HG03439 (cell line): ENCODE results near the gene STARD10.
"Not testable (repeated sequence)": the region's sequence is repeated elsewhere in the genome, so short reads cannot be mapped to it uniquely, and the experiment has no call there.

ENCODE experiments used
- ATAC-seq: cut with Tn5 transposase; IDR thresholded peaks from one replicate; pipeline ENCODE4 v1.9.1; 2021; ENCODE audit warnings: mild to moderate bottlenecking, moderate library complexity; ENCODE audit not compliant: unreplicated experiment

Gene STARD10

DNA sequence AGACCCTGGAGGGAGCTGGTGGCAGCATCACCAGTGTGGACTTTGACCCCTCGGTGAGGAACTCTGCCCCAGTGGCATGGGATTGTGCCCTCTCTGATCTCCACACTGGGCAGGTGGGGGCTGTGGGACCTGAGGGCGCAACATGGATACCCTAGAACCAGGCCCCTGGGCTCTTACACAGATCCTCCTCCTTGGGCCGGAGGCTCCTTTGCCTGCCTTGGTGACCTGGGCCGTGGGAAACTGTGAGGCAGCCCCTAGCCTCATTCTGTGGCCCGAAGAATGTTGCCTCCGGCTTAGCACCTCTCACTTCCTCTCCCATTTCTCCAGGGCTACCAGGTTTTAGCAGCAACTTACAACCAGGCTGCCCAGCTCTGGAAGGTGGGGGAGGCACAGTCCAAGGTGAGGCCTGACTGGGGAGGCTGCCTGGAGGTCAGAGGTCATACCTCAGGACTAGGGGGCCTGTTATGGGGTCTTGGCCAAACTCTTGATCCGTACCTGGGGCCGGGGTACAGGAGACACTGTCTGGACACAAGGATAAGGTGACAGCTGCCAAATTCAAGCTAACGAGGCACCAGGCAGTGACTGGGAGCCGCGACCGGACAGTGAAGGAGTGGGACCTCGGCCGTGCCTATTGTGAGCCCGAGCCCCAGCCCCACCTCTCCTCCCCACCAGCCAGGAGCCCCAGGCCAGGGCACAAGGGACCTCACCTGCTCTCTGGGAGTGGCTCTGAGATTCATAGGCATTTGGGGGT is 32.5 kb upstream of the STARD10 start:
- ATAC-seq, result no peak

DNA sequence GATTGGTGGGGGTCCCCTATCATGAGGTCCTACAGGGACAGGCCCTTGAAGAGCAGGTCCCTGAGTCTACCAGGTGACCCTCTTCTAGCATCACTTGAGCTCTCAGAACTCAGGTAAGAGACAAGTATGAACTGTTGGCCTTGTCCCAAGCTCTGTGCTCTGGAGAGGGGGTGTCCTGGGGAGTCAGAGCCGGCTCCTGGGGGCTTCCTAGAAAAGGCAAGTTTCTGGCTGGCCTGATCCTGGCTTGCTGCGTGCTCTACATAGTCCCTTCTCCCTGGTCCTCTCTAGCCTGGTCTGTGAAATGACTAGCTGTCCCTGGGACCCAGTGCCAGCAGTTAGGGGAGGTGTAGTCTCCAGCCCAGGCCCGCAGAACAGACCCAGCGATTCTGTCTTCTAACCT is 31.8 kb upstream of the STARD10 start:
- no peak for ATAC-seq

DNA sequence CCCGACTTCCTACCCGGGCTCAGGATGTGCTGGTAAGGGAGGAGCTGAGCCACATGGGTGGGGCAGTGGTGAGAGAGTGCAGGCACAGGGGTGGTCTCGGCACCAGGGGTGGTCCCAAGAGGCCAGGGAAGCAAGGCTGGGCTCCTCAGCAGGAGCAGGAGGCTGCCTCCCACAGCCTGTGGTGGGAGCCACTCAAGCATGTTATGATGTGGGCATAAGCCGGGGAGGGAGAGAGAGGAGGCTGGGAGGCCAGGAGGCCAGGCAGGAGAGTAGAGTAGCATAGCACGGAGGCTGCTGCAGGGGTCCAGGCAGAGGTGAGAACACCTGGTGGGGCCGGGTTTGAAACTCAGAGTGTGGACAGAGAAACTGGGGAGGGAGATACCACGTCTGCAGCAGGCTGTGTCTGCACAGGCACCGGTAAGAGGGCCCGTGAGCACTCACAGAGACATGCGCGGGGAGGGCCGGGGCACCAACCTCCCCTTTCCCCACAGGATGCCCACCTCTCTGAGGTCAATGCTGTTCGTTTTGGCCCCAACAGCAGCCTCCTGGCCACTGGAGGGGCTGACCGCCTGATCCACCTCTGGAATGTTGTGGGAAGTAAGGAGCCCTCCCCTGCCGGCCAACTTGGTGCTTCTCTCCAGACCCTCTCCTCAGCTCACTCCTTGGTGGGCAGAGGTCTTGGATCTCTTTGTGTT is 31.1 kb upstream of the STARD10 start:
- ATAC-seq, result no peak

DNA sequence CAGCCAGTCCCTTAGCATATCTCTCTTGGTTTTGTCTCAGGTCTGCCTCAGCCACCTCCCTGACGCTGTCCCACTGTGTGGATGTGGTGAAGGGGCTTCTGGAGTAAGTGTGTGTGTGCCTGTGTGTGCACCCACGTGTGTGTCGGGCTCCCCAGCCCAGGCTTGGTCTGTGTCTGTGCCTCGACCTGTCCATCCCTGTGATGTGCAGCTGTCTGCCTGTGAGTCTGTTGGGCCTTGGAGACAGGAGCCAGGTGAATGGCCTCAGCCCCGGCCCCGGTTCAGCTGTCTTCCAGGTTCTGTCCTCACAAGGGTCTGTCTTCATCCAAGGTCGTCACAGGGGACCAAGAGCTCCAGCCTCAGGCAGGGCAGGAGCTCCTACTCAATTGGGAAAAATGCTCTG is 30.2 kb upstream of the STARD10 start:
- ATAC-seq, result no peak

DNA sequence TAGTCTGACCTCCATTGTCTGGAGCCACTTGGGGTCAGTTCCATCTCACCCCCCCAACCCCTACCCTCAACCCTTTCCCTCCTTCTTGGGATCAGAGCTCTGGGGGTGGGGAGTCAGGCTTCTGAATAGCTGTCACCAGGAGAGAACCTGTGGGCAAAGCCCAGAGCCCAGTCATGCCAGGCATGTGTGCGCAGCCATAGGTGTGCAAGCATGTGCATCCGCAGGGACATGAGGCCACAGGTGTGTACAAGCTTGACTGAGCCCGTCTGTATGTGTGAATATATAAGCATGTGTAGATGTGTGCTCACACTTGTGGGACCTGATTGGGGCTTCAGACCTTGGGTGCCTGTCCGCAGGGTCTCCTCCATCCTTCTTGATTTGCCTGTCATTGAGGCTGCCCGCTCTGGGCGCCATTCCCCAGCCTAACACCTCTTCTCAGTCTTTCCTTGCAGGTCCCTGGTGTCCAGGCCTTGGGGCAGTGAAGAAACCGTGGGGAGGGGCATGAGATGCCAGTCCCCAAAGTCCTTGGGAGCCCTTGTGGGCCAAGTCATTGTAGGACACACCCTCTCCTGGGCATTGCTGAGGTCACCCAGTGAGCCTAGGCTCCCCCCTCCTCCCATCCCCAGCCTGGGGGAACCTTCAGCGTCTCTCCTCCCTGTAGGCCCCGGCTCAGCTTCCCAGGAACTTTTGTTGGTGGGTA is 29.4 kb upstream of the STARD10 start:
- no peak for ATAC-seq

DNA sequence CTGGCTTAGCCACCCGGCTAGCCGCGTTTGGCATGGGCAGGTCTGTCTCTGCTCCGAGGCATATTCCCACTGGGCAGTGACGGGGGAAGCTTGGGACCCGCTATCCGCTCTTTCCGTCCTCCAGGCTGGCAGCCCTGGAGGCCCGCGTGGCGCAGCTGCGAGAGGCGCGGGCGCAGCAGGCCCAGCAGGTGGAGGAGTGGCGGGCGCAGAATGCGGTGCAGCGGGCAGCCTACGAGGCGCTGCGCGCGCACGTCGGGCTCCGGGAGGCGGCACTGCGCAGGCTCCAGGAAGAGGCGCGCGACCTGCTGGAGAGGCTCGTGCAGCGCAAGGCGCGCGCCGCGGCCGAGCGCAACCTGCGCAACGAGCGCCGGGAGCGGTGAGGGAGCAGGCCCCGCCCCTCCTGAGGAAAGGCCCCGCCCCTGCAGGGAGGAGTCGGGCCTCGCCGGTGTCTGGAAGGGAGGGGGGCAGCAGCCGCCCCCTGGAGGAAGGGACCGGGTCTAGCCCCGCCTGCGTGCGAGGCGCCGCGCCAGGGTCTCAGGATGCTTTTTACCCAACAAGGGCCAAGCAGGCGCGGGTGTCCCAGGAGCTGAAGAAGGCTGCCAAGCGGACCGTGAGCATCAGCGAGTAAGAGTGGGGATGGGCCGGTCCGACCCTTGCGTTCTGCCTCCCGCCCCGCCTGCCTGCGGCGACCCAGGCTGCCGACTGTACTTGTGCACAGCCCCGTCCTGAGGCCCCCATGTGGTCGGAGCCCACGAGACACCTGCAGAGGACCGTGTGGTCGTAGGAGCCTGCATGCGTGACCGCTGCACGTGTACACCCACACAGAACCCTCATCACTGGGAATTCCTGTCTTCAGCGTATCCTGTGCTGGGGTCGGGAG is 28.3 kb upstream of the STARD10 start:
- ATAC-seq, result peak; percentile 52

DNA sequence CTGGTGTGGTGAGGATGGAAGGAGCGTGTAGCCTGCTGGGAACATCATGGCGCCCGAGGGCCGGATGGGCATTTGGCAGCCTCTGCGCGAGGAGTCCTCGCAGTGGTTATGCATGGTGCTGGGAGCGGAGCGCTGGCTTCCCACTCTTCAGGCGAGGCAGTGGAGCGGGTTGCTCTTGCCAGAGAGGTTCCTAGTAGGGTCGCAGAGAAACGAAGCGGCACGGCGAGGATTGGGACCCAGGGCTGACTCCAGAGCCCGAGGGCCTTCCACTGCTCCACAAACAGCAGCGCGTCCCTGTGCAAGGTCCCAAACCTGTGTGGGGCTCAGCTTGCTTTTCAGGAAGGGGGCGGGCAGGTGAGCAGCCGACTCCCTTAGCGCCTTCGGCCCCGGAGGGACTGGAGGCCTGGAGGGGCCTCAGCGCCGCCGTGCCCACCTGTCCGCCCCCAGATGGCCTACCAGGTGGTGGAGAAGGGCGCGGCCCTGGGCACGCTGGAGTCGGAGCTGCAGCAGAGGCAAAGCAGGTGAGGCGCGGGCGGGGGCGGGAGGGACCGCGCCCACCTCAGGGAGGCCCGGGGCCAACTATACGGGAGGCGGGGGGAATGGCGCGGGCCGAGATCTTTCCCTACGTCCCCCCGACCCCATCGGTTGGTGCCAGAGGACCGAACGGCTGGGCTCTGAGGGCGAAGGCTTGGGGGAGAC is 27.5 kb upstream of the STARD10 start:
- no peak for ATAC-seq

DNA sequence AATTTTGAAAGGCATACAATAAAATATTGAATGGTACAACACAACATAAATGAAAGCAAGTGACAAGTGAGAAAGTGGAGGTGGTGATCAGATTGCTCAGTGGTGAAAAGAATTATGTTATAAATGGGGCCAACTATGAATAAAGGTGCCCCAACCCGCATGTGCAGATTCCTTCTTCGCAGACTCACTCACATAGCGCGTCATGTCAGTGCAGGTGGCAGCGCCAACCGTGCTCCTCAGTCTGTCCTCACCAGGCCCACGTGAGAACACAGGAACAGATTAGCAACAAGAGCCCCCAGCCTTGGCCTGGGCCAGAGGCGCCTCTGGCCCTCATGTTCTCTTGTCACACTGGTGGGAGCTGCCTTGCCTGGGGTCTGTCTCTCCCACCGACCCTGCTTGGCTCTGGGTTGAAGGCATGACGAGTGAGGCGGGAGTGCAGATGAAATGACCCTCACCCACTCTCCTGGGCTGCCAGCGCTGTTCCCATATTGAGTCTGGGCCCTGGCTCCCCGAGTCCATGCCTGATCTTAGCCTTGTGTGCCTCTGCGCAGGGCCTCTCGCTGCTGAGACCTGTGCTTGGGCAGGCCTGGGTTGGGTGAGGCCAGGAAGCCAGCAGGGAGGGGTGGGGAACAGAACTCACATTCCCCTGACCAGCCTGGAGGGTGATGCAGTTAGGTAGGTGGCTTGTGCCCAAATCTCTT is 26.7 kb upstream of the STARD10 start:
- ATAC-seq, result no peak

DNA sequence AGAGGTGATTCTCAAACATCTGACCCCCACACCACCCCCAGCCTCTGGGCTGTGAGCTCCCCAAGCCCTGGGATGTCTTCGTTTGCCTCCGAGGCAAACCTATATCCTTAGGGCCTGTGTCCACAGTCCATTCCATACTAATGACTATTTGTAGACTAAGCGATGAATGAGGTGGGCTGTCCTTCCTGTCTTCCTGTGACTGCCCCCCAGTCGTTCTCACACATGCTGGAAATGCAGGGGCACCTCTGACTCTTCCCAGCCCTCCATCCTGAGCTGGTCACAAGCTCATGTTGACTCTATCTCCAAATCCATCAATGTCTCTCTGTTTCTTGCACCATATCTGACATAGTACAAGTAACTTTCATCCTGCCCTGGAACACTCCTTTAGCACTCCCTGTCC is 25.1 kb upstream of the STARD10 start:
- ATAC-seq, result no peak

DNA sequence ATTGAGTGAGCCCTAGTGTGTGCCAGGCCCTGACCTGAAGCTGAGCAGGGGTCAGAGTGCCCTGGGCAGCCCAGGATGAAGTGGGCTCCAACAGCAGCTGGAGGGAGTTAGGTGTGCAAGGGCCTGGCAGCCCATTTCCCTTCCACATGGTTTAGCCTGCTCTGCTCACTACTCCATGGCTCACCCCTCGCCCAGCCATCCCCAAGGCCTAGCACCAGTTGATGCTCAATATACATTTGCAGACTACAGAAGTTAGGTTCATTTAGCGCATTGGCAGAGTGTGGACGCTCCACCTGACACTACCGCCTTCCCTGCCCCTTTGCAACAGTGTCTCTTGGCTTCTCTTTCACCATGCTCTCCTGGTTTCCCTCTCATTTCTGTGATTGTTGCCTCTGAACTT is 24.1 kb upstream of the STARD10 start:
- no peak for ATAC-seq

DNA sequence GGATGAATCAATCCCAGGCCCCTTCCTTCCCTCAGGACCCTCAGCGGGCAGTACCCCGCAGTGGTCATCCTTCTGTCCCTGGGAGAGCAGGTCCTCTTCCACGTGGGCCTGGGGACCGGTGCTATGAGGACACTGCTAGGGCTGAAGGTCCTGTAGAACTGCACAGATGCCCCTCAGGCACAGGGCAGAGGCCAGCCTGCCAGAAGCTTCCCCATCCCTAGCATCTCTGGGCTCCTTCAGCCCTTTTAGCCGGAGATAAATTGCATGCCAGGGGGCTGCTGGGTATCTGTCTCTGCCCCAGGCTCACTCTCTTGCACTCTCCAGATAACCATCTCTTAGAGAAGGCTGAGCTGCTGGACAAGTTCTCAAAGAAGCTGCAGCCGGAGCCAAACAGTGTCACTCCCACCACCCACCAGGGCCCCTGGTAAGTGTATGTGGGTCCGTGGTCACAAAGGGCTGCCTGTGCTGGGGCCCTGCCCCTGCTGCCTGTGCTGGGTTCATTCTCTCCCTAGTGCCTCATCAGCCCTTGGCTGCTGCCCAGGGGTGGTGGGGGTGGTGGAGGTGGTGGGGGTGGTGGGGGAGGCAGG is 22.6 kb upstream of the STARD10 start:
- no peak for ATAC-seq

DNA sequence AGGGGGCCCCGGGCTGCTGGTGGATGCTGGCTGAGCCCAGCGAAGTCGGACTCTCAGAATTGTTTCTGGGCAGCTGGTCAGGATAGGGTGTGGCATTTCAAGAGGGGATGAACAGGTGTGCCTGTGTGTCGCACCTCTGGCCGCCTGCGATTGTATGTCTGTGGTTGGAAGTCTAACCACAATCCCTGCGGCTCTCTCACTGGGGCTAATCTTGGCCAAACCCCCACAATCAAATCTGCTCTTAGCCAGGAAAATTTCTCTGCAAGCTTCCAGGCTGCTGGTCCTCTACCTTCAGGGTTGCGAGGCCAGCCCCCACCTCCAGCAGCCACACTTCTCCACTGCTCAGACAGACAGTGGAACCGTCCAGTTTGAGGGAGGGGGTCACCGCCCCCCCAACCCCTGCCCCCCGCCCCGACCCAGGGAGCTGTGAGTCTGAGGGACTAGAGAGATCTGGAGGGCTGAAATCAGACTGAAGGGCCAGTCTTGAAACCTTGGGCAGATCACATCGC is 21.3 kb upstream of the STARD10 start:
- ATAC-seq, result no peak

DNA sequence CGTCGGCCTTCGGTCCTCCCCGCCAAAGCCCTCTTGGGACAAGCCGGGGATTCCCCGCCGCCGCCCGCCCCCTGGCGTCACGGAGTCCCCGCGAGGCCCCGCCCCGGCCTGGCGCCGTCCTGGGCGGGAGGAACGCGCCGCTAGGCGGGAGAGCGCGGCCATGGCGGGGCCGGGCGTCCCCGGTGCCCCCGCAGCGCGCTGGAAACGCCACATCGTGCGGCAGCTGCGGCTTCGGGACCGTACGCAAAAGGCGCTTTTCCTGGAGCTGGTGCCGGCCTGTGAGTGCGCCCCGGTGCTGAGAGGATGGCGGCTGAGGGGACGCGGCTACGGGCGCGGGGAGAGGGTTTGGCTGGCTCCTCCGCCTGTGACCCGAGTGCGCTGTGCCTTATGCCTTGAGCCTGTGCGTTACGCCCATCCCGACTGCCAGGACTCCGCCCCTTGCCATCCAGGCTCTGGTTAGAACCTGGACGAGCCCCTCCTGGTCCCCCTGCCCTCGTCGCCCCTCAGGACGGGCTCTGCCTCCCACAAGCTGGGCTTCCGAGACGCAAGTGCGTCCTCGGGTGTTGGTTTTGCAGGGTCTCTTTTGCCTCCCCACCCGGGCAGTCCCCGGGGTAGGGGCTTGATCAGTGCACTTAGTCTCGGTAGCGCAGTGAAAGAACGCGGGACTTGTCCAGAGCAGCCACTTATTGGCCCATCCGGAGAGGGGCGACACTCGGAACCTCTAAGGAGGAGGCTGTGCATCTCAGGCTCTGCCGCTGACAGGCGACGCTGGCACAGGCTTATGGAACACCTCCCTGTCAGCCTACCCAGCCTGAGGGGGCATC is 20.7 kb upstream of the STARD10 start, which contains the start of gene ATG16L2:
Gene ATG16L2, plus strand, starts transcription at position 126 of the 824 bp plus-strand sequence. Its CDS starts 35 bp downstream, at position 161.
- peak; percentile 62 for ATAC-seq

DNA sequence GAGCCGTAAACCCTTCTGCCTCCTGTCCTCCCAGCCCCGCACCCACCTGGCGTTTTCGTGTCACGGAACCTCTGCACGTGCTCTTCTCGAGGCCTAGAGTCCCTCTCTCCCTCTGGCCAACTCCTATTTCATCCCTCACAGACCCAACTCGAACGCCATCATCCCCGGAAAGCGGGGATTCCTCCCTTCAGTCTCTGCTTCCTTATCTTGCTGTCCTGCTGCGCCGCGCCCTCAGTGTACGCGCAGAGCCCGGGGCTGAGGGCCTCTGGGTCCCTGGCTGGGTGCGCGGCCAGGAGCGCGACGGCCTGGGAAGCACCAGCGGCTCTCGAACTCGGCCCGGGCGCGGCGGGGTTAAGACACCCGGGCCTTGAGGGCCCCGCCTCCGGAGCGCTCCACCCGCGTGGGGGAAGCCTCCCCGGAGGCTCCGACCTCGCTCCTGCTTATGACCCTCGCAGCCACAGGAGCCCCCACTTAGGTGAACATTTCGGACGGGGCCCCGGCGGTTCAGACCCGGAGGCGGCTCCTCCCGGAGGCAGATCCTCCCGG is 20.0 kb upstream of the STARD10 start:
- ATAC-seq, result peak; percentile 49

DNA sequence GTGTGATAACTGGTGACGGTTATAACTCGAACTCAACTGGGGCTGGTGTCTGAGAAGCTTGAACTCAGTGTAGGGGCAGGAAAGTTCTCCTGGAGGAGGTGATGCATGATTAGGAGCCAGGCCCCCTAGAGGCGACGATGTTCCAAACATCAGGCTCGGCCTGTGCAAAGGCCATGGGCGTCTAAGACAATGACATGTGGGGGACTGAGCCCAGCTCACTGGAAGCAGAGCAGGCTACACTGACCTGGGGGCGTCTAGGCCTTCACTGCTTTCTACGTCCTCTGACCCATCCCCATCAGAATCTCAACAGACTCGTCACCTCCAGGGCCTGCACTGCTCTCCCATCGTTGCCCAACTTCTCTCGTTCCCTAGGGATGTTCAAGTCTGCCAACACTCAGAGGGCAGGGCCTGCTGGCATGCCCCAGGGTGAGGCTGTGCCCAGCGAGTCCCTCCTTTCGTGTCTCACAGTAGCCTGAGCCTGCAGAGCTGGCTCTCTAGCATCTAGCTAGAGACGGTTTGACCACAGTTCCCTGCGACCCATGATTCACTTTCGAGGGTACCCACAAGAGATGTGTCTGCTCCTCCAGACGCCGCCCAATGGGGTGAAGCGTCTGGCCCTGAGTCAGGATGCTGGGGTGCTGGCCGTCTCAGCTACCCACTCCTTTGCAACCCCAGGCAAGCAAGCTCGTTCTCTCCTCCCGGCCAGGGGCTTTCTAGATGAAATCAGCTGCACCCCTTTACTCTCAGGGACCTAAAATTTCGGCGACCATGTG is 19.3 kb upstream of the STARD10 start:
- no peak for ATAC-seq

DNA sequence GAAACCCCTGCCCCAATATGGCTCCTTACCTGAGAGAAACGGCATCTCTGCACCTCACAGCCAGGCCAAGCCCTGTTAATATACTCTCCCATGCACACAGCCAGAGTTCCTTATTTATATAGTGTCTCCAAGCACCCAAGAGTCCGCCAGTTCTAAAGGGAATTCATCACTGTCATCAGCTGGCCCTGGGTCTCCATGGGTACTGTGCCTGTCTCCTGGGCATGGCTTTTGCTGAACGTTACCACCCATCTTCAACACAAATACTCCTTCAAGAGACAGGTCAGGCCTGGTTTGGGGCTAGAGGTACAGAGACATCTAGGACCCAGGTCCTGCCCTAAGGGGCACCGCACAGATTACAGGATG is 18.7 kb upstream of the STARD10 start:
- ATAC-seq, result no peak

DNA sequence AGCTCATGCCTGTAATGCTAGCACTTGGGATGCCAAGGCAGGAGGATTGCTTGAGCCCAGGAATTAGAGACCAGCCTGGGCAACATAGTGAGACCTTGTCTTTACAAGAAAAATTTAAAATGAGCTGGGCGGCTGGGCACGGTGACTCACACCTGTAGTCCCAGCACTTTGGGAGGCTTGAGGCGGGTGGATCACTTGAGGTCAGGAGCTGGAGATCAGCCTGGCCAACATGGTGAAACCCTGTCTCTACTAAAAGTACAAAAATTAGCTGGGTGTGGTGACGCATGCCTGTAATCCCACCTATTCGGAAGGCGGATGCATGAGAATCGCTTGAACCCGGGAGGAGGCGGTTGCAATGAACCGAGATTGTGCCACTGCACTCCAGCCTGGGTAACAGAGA is 17.8 kb upstream of the STARD10 start:
- ATAC-seq, result not testable (repeated sequence)
